ENCODE data around the gene ZEB2.

The ZEB2 gene

GRCh38 chr2:144349674-144350073 lies 170.2 kb downstream of the ZEB2 start:
- no peak for DNase-seq

GRCh38 chr2:144348846-144349245 lies 171.1 kb downstream of the ZEB2 start:
- no peak for DNase-seq

- DNase-seq = no peak
Measured at GRCh38 chr2:144346229-144346628, 173.7 kb downstream of the ZEB2 start.

GRCh38 chr2:144343145-144343544 lies 176.8 kb downstream of the ZEB2 start:
- no peak for DNase-seq

- DNase-seq = no peak
Measured at GRCh38 chr2:144341538-144341937, 178.4 kb downstream of the ZEB2 start.

GRCh38 chr2:144339048-144339447 lies 180.9 kb downstream of the ZEB2 start:
- DNase-seq = no peak

GRCh38 chr2:144334551-144334950 lies 185.4 kb downstream of the ZEB2 start:
- DNase-seq = no peak

All from C1 segment of cervical spinal cord (tissue), 14 donors.